ENCODE data around the gene SELENOP.
"Not testable (repeated sequence)": the region's sequence is repeated elsewhere in the genome, so short reads cannot be mapped to it uniquely, and the experiment has no call there.

Gene SELENOP

DNA sequence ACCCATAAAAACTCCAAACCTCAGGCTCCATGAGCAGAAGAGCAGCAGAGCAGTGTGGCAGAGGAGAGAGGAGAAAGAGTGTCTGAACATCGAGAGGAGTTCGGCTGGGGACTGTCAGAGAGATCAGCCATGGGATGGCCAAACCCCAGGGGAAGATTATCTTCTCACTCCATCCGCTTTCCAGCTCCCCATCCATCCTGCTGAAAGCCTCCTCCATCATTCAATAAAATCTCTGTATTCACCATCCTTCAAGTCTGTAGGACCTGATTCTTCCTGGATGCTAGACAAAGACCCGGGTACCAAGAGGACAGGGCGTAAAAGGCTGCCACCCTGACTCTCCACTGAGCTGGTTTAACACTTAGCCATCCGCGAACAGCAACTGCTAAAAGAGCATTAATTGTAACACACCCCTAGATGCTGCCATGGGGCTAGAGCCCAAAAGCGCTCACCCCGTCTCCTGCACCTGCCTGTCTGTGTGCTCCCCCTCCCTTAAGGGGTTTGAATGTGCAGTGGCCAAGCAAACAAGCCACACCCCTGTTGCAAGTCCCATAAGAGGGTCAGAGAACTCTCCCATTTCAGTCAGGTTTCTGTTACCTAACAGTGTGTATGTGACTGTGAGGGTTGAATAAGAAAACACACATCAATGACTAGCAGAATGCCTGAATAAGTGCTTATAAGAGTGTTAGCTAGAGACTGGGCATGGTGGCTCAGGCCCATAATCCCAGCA, 13.9 kb upstream of the SELENOP start:
- Histone ChIP-seq H3K4me2 (ENCODE audit: low read length) (no peak overlapping the region), H3K36me3 (ENCODE audit: insufficient read depth, low read length) (no peaks in the 10 kb centered on the region), H3K27me3 (ENCODE audit: control insufficient read depth, insufficient read depth, low read length) (no peaks in the 10 kb centered on the region), H3K4me1 (ENCODE audit: control insufficient read depth, insufficient read depth, low read length) (no peaks in the 10 kb centered on the region), H3K9me3 (replicated peaks; ENCODE audit: low read length) (no peaks in the 10 kb centered on the region), H3K4me3 (ENCODE audit: low read length) (no peak overlapping the region), H3K9ac (ENCODE audit: low read depth, low read length) (no peak overlapping the region)

DNA sequence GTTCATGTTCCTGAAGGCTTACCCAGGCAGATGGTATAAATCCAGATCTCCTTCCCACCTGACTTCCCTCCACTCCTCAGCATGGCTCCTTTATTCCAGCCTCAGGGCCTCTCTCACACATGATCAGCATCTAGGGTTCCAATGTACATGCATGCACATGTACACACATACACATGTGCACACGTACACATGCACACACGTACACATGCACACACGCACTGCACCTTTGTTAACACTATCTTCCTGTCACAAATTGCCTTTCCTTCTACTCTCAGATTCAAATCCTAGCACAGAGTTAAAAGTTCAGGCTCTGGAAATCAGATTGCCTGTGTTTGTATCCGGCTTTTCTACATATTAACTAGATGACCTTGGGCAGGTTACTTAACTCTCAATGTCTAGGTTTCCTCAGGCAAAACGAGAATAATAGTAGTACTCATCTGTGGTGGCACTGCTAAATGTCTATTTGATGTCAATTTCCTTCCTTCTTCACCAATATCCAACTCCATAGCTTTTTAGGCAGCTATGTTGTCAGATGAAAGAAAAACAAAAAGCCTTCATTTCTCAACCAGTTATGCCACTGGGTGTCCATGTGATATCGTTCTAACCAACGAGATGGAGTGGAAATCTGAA, 12.8 kb upstream of the SELENOP start:
- H3K4me1 ChIP-seq (ENCODE audit: control insufficient read depth, insufficient read depth, low read length): no peaks in the 10 kb centered on the region
- no peaks in the 10 kb centered on the region for H3K36me3 ChIP-seq (ENCODE audit: insufficient read depth, low read length)
- no peaks in the 10 kb centered on the region for H3K9me3 ChIP-seq (replicated peaks; ENCODE audit: low read length)
- no peak overlapping the region for H3K4me2 ChIP-seq (ENCODE audit: low read length)
- H3K27me3 ChIP-seq (ENCODE audit: control insufficient read depth, insufficient read depth, low read length): no peaks in the 10 kb centered on the region
- no peak overlapping the region for H3K4me3 ChIP-seq (ENCODE audit: low read length)
- H3K9ac ChIP-seq (ENCODE audit: low read depth, low read length): no peak overlapping the region

DNA sequence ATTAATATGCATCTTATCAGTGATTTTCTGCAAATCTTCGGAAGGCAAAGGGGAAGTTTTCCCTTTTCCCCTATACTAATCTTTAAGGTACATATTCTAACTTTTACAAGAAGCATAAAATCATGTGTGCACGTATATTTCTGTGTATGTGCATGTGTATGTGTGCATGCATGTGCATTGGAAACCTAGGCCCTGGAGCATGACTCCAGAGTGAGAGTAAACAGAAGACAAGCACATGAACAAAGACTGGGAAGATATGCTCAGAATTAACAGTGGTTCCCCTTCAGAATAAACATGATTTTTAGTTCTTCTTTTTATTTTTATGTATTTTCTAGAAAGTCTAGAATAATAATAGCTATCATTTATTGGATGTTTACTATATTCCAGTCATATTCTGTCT, 10.9 kb upstream of the SELENOP start:
- Histone ChIP-seq H3K4me3 (ENCODE audit: low read length) (no peak overlapping the region), H3K9ac (ENCODE audit: low read depth, low read length) (no peak overlapping the region), H3K36me3 (ENCODE audit: insufficient read depth, low read length) (no peaks in the 10 kb centered on the region), H3K9me3 (replicated peaks; ENCODE audit: low read length) (no peaks in the 10 kb centered on the region), H3K4me2 (ENCODE audit: low read length) (no peak overlapping the region), H3K4me1 (ENCODE audit: control insufficient read depth, insufficient read depth, low read length) (no peaks in the 10 kb centered on the region), H3K27me3 (ENCODE audit: control insufficient read depth, insufficient read depth, low read length) (no peaks in the 10 kb centered on the region)

DNA sequence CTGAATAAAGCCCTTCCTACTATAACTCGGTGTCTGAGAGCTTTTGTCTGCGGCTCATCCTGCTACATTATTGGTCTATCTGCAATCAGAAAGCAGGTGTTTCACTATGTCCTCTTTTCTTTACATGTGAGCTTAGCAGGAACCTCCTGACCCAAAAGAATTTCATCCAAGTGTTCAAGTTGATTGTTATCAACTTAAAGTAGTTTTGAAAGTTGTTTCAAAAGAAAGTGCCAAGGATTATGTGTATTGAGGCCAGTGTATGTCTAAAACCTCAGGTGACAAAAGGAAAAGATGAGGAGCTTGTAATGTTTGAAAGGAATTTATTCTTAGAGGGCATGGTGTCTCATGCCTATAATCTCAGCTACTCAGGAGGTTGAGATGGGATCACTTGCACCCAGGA, 8.1 kb upstream of the SELENOP start:
- Histone ChIP-seq H3K27me3 (ENCODE audit: control insufficient read depth, insufficient read depth, low read length) (no peaks in the 10 kb centered on the region), H3K4me1 (ENCODE audit: control insufficient read depth, insufficient read depth, low read length) (no peaks in the 10 kb centered on the region), H3K36me3 (ENCODE audit: insufficient read depth, low read length) (no peaks in the 10 kb centered on the region), H3K9ac (ENCODE audit: low read depth, low read length) (no peak overlapping the region), H3K4me3 (ENCODE audit: low read length) (no peak overlapping the region), H3K9me3 (replicated peaks; ENCODE audit: low read length) (no peaks in the 10 kb centered on the region), H3K4me2 (ENCODE audit: low read length) (no peak overlapping the region)

DNA sequence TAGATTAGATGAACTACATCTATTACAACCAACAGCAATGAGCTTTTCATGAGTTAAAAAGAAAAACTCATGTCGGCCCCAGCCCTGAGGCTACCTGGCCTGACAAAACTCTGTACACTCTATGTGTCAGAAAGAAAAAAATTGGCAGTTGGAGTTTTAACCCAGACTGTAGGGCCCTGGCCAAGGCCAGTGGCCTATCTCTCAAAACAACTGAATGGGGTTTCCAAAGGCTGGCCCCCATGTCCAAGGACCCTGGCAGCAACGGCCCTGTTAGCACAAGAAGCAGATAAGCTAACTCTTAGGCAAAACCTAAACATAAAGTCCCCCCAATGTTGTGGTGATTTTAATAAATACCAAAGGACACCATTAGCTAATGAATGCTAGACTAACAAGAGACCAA, 4.9 kb upstream of the SELENOP start:
- not testable (repeated sequence) for H3K27me3 ChIP-seq (ENCODE audit: control insufficient read depth, insufficient read depth, low read length); H3K4me3 ChIP-seq (ENCODE audit: low read length); H3K4me2 ChIP-seq (ENCODE audit: low read length); H3K4me1 ChIP-seq (ENCODE audit: control insufficient read depth, insufficient read depth, low read length); H3K9me3 ChIP-seq (replicated peaks; ENCODE audit: low read length); H3K36me3 ChIP-seq (ENCODE audit: insufficient read depth, low read length); H3K9ac ChIP-seq (ENCODE audit: low read depth, low read length)

DNA sequence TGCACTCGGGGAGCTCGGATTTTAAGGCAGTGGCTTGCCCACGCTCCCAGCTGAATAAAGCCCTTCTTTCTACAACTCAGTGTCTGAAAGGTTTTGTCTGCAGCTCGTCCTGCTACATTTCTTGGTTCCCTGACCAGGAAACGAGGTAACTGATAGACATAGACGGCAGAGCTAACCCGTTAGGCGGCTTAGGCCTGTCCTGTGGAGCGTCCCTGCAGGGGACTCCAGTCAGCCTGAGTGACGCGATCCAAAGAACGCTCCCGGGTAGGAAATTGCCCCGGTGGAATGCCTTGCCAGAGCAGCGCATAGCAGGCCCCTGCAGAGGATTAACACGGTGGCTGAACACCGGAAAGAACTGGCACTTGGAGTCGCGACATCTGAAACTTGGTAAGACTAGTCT, 1.8 kb upstream of the SELENOP start:
- H3K9ac ChIP-seq (ENCODE audit: low read depth, low read length): no peak overlapping the region
- H3K36me3 ChIP-seq (ENCODE audit: insufficient read depth, low read length): no peaks in the 10 kb centered on the region
- H3K4me2 ChIP-seq (ENCODE audit: low read length): peak overlapping the region; percentile 25
- H3K4me1 ChIP-seq (ENCODE audit: control insufficient read depth, insufficient read depth, low read length): peaks cover 3% of the 10 kb centered on the region
- H3K4me3 ChIP-seq (ENCODE audit: low read length): no peak overlapping the region
- H3K27me3 ChIP-seq (ENCODE audit: control insufficient read depth, insufficient read depth, low read length): no peaks in the 10 kb centered on the region
- no peaks in the 10 kb centered on the region for H3K9me3 ChIP-seq (replicated peaks; ENCODE audit: low read length)

DNA sequence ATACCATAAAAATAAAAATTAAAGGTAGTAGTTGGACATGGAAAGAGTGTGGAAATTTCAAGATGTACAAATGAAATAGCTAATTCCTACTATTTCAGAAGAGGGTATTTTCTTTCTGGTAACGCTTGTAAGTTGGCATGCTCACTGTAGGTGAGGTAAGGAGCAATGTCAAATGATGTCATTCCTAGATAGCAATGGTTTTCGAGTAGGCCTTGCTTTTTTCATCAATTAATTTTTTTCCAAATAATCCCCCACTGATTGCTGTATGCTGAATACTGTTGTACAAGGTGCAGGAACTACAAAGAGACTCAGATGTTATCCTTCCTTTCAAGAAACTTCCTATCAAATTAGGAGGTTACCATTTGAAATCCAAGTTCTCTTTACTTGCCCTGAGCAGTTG, 928 bp upstream of the SELENOP start:
- Histone ChIP-seq H3K4me3 (ENCODE audit: low read length) (no peak overlapping the region), H3K9ac (ENCODE audit: low read depth, low read length) (no peak overlapping the region), H3K27me3 (ENCODE audit: control insufficient read depth, insufficient read depth, low read length) (no peaks in the 10 kb centered on the region)

DNA sequence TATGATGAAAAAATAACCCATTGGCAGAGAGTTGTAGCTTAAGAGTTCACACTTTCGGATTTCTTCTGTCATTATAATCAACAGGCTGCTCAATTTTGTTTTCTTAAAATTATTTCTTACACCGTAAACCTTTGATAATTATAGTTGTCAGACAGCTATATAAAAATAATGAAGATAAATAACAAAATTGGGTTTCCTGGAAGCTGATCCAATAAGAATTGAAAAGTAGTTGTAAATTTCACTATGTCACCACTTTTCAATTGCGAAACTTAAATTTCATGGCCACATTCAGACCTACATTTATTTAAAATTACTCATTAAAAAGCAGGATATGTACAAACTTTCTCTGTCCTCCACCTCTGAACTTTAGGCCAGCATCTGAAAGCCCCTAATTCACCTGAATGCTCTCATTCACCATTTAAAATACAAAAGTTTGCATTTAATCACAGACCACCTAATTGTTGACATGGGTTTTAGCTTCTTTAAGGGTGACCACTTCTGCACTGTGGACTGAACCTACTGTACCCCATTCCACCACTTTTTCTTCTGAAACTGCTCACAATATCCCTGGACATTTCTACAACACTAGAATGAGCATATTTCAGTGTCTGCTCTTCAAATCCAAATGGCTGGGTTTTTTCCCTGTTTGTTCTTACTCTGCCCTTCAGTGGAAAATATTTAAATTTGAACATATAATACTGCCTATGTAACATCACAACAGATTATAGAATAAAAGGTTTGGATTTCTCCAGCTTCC, 680 bp downstream of the SELENOP start:
- Histone ChIP-seq H3K36me3 (ENCODE audit: insufficient read depth, low read length) (no peaks in the 10 kb centered on the region), H3K4me1 (ENCODE audit: control insufficient read depth, insufficient read depth, low read length) (peaks cover 3% of the 10 kb centered on the region), H3K4me2 (ENCODE audit: low read length) (no peak overlapping the region), H3K9me3 (replicated peaks; ENCODE audit: low read length) (no peaks in the 10 kb centered on the region), H3K4me3 (ENCODE audit: low read length) (no peak overlapping the region), H3K9ac (ENCODE audit: low read depth, low read length) (no peak overlapping the region), H3K27me3 (ENCODE audit: control insufficient read depth, insufficient read depth, low read length) (no peaks in the 10 kb centered on the region)

More for the DNA sequence above, 928 bp upstream of the SELENOP start:
- Histone ChIP-seq H3K4me2 (ENCODE audit: low read length) (no peak overlapping the region), H3K36me3 (ENCODE audit: insufficient read depth, low read length) (no peaks in the 10 kb centered on the region), H3K9me3 (replicated peaks; ENCODE audit: low read length) (no peaks in the 10 kb centered on the region), H3K4me1 (ENCODE audit: control insufficient read depth, insufficient read depth, low read length) (peaks cover 3% of the 10 kb centered on the region)

DNA sequence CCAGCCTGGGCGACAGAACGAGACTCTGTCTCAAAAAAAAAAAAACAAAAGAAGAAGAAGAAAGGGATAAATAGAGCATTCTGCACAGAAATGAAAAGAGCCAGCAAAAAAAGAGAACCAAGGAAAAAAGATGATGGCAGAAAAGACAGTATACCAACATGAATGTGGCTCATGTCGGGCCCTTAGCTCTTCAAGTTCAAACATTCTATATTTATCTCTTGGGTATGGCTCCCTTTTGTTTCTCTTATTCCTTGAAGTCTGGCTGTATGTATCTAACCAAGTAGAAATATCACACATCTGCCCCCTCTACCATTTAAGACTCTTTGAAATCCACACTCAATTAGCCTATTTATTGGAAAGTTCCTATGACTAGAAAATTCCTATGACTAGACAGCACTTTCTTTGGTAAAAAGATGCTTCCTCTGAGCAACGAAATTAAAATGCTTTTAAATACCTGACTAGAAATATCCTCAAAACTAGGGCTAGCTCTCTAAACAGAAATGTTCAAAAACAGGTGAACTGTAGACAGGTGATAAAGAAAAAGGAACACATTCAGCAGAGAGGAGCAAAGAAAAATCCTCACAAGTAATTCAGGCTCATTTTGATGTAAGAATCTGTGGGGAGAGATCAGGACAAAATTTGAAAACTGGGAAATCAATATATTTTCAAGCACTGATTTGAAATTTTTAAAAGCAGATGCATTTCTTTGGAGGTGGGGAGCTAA, 2.6 kb downstream of the SELENOP start:
- Histone ChIP-seq H3K36me3 (ENCODE audit: insufficient read depth, low read length) (no peaks in the 10 kb centered on the region), H3K4me1 (ENCODE audit: control insufficient read depth, insufficient read depth, low read length) (peaks cover 3% of the 10 kb centered on the region), H3K9ac (ENCODE audit: low read depth, low read length) (no peak overlapping the region), H3K4me3 (ENCODE audit: low read length) (no peak overlapping the region), H3K27me3 (ENCODE audit: control insufficient read depth, insufficient read depth, low read length) (no peaks in the 10 kb centered on the region), H3K9me3 (replicated peaks; ENCODE audit: low read length) (no peaks in the 10 kb centered on the region), H3K4me2 (ENCODE audit: low read length) (no peak overlapping the region)

DNA sequence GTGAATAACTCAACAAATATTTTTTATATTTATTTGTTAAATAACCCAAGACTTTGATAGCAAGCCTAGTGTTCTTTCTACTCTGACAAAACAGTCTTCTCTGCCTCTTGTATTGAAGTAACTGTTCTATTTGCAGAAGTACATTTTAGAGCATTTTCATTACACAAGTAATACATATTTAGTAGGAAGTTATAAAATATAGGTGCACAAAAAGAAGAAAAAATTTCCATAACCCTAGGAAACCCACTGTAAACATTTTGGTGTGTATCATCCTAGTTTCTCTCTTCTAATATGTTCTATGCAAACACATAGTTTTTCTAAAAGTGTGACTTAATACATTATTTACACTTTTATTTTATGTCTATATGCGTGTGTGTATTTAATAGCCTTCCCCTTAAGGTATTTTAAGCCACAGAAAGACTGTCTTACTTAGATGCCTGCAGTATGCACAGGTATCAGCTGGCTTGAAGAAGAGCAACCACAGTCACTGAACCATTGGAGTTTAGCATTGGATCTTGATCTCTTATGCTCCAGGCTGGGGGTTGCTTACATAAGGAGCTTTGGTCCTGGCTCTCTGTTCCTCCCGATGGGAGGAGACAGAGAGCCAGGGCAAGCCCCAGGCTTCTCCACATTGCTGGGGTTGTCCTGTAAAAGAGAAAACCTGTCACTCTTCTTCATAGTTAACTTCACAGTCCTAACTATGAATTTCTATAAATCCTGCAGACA, 3.8 kb downstream of the SELENOP start:
- H3K9ac ChIP-seq (ENCODE audit: low read depth, low read length): no peak overlapping the region
- no peaks in the 10 kb centered on the region for H3K36me3 ChIP-seq (ENCODE audit: insufficient read depth, low read length)
- no peaks in the 10 kb centered on the region for H3K9me3 ChIP-seq (replicated peaks; ENCODE audit: low read length)
- H3K4me3 ChIP-seq (ENCODE audit: low read length): no peak overlapping the region
- H3K4me1 ChIP-seq (ENCODE audit: control insufficient read depth, insufficient read depth, low read length): no peaks in the 10 kb centered on the region
- no peak overlapping the region for H3K4me2 ChIP-seq (ENCODE audit: low read length)
- H3K27me3 ChIP-seq (ENCODE audit: control insufficient read depth, insufficient read depth, low read length): no peaks in the 10 kb centered on the region

Data from skeletal muscle satellite cell (primary cell).